Right renal pelvis (tissue), 4 donors: ENCODE results near the gene OR11A1. TPM values are rescaled to one million over a fixed set of nuclear protein-coding genes. Genes with fewer than 3 reads are reported as not detected.

Experiments
- DNase-seq, 4 donors: peaks; one replicate each; pipeline ENCODE4 v3.0.0-alpha.2; 2013; ENCODE audit warnings: low read depth in 4 of 4, low spot score in 3 of 4, missing footprints in 1 of 4
- polyA plus RNA-seq, 4 donors: library from polyadenylated mRNA; unstranded; fragments of 120-200 nt; gene quantifications; one replicate each; pipeline ENCODE4 v1.2.1, GENCODE V29; 2013; ENCODE audit not compliant: insufficient read length in 4 of 4

OR11A1 gene, protein sequence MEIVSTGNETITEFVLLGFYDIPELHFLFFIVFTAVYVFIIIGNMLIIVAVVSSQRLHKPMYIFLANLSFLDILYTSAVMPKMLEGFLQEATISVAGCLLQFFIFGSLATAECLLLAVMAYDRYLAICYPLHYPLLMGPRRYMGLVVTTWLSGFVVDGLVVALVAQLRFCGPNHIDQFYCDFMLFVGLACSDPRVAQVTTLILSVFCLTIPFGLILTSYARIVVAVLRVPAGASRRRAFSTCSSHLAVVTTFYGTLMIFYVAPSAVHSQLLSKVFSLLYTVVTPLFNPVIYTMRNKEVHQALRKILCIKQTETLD
- polyA plus RNA-seq, result not detected

DNA sequence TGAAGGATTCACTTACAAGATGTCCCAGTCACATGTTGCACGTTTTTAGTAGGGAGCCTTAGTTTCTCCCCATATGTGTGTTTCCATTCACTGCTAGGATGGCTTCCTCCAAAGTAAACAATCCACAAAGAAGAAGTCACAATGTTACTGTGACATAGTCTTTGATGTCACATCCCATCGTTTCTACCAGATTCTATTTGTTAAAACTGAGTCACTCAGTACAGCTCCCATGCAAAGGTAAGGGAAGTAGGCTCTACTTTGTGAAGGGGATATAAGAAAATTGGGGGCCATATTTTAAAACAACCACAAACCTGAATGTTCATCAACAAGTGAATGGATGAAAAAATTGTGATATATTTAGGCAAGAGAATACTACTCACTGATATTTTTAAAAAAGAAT is at the start of gene OR11A1, which contains the start of gene OR2H1:
TSS of gene OR11A1 (minus strand) at position 101 of the 400 bp plus-strand sequence. CDS start 29,430 bp downstream, outside the sequence.
TSS of gene OR2H1 (plus strand) at position 185 of the 400 bp plus-strand sequence. CDS start 4,615 bp downstream, outside the sequence.
- DNase-seq, result no peak

DNA sequence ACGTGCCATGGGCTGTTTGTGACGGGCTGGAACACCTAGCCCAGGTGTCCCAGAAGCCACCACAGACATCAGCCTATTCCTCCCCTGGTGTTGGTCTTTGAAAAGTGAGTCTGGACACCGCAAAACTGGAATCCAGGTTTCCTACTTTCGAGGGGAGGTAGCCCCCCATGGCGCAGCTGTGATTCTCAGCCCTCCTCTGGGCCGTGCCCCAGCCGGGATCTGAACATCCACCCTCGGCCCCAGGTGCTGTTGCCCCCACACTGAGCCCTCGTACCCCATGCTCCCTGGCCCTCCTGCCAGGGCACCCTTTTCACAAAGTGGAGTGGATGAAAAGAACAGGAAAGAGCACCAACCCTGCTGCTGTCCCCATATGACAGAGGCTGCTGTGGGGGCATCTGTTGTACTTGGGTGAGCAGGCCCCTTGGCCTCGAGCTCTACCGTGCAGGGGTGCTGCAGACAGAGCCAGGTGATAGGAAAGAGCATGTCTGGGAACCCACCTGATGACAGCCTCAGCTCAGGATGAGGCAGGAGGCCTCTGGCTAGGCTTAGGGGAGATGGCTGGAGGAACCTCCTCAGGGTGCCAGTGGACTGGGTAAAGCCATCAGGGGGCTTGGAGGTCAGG is 49.7 kb upstream of the OR11A1 start:
- no peak for DNase-seq

DNA sequence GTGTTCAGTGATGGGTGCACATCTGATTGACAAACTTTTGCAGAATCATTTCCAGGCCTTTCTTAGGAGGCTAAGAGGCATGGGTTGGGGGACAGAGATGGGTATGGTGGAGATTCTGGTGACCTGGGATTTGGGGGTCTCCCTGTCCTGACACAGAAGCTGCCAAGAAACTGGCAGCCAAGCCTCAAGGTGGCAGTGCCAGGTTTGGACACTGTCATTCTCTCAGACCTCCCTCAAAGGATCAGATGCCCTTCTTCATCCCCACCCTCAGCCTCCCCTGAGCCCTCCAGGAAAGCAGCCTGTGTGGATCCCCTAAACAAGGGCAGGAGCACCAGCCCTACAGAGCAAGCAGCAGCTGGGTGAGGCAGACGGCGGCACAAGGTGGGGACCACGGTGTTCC is 48.9 kb upstream of the OR11A1 start:
- no peak for DNase-seq

DNA sequence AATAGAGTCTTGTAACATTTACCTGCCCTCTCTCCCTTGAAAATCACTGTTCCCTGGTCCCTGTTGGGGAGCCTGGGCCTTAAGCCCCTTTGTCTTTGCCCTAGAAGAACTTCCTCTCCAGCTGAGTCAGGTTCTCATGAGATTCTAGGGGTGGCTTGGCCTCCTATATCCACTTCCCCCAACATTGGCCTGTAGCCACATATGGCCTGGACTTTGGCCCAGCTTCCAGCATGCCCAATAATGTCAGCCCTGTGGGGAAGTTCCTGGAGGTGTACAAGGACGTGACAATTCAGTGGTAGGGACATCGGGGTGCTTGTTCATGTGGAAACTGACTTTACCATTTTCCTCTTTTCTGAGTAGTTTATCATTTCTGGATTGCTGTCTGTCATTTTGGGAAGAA is 48.1 kb upstream of the OR11A1 start:
- DNase-seq, result no peak

DNA sequence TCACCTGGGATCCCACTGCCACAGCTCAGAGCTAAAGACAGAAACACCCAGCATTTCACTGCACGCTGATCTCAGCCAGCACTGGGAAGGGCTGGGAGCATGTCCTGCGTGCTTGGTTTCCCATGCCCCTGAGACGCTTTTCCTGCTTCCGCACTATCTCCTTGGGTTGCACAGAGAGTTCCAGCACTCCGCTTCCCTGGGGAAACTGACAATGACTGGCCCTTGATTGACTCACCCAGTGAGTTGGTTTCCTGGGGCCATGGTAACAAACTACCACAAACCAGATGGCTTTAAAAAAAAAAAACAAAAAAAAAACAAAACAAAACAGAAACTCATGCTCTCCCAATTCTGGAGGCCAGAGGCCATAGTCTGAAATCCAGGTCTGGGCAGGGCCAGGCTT is 45.7 kb upstream of the OR11A1 start:
- no peak for DNase-seq

DNA sequence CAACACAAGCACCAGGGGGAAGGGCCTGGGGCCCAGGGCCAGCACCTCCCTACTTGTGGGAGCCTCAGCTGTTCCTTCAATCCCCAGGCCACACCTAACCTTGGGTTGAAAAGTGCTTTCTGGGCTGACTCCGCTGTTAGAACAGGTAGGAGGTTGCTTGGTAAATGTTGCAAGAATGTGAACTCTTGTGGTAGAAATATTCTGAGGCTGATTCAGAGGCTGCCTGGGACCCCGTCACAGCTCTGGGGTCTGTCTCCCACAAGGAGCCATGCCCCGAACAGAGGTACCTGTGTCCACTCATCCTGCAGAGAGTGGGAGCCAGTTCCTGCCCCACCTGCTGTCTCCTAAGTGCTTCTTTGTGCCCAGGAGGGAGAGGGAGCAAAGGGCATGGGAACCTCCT is 45.3 kb upstream of the OR11A1 start:
- DNase-seq, result no peak

DNA sequence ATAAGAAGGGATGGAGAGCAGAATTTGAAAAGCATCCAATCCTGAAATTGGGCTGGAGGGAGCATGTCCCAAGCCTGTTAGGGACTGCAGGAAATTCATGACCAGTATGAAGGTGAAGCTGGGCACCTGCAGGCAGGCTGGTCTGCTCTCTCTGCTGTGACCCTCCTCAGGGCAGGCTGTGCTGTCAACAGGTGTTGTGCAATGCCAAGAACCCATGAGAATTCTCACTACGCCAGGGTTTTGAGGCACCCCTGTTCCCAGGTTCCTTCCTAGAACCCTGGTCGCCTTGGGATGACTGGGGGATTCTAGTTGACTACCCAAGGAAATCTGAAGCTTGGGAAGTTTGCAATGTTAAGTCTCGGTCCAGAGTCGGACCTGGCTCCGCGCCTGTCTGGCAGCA is 44.2 kb upstream of the OR11A1 start:
- no peak for DNase-seq

DNA sequence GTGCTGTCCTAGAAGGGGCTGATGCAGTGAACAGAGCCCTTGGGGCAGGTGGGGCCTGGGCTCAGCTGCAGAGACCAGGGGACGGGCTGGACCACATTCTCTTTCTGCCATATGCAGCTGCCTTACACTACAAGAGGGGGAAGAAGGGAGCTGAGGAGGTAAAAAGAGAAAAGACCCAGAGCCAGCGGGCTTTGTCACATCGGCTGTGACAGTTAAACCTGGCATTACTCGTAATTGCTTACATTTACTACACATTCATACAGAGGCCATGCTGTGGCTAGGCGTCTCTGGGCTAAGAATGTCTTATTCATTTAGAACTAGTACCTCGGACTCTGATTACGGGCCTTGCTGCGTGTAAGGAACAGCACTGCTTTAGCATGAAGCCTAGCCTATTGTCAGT is 43.7 kb upstream of the OR11A1 start:
- DNase-seq, result no peak

DNA sequence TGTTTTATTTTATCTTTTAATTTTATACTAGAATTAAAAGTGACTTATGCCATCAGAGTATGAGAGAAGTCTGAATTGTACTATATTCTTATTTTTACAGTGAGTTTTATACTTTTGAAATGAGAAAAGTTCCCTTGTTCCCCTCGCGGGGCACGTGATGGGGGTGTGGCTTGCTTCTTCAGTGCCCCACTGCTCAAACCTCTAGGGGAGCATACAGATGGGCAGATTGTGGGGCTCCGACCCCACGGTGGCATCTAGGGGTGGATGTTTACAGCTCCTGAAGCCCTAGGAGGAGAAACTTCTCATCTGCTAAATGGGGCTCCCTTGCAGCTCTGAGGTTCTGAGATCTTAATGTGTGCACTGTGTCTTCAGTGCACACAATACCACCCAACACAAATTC is 42.8 kb upstream of the OR11A1 start:
- DNase-seq, result no peak

DNA sequence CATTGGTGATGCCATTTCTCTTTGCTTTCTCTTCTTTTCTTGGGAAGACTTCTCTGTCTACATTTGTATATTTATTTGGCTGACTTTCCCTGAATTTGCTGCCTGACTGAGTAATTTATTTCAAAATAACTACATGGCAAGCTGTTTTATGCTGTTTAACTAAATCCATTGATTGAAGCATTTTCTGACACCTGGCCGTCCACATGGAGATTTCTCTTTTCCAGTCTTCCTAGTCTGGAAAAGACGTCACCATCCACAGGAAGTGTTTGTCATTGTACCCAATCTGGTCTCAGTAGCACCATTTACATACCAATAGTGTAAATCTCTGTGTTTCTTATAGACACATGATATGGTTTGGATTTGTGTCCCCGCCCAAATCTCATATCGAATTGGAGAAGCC is 40.1 kb upstream of the OR11A1 start:
- no peak for DNase-seq

DNA sequence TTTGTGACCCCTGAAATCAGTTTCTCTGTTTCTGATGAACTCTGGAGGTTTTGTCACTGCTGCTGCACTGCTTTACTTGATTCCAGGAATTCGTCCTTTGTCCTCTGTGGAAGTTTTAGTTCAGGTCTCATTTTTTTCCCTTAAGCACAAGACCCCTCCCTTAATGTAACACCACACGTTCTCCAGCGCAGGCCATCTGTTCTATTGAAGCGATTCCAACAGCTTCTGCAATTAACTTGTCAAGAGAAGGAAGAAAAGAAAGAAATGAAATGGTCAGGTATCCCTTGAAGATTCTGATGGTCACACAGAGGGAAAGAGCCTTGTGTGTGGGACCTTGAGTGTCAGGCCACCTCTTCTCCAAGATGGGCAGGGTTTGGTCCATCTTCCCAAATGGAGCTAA is 38.7 kb upstream of the OR11A1 start:
- no peak for DNase-seq

DNA sequence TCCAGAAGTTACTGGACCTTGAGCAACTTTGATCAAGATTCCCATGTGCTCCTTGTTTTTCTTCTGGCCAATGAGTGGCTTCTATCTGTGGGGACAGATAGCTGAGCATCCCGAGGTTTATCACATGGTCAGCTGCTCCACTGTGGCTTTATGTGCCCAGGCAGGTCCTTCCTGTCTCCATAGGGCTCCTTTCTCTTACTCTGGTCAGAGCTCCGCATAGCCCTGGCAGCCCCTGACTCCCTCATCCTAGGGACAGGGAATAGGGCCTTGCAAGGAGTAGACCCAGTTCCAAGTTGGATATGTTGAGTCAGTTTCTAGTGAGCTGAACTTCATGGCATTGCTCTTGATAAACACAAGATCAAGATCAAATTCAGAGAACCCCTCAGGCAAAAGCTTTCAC is 37.3 kb upstream of the OR11A1 start:
- DNase-seq, result no peak

DNA sequence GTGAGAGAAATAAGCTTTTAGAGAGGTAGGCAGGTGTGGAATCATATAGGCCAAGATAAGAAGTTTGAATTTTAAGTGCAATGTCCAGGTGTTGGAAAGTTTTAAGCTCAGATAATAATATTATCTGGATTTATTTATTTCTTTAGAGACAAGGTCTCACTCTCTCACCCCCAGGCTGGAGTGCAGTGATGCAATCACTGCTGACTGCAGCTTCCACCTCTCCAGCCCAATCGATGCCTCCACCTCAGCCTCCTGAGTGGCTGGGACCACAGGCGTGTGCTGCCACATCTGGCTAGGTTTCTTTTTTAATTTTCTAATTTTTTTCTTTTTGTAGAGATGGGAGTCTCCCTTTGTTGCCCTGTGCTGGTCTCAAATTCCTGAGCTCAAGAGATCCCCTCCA is 36.4 kb upstream of the OR11A1 start:
- no peak for DNase-seq

DNA sequence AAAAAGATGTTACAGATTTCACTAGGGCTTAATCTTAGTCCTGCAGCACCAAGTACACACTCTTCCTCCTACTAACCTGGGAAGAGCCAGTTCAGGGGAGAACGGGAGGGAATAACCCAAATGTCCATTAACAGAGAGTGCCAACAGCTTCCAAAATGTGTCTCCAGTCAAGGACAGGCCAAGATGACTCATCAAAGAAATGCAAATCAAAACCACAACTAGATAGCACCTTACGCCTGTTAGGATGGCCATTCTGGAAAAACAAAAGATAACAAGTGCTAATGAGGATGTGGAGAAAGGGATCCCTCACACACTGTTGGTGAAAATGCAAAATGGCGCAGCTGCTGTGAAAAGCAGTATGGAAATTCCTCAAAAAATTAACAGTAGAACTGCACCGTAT is 34.7 kb upstream of the OR11A1 start:
- DNase-seq, result no peak

DNA sequence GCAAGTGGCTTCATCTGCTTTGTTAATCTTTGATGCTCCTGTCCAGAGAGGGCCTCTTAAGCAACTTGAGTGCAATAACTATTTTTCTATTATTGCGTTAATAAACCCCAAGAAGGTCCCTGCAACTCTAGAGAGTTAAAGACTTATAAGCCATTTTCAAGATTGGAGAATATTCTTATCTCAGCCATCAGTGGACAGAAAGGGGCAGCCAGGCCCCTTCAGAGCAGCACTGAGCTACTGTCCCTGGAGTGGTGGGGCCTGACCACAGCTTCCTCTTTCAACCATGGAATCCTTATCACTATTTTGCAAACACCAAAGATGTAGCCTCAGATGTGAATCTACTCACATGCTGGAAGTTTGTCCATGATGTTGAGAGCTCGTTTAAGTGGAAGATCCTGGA is 33.7 kb upstream of the OR11A1 start:
- no peak for DNase-seq

DNA sequence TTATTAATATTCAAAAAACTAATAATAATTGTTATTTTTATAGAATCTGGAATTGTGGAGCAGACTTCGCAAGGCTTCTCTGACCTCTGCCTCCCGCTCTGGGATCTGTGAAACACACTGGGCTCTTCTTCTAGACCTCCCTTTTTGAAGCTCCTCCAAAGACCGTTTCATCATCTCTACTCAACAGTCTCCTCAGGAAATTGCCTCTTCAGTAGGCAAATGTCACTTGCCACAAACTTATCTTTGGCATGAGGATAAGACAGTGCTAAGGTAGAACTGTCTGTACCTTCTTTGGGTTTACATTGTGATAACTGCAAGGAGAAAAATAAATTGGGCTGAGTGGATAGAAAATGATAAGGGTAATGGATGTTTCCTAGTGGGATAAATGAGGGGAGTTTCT is 33.2 kb upstream of the OR11A1 start:
- no peak for DNase-seq

DNA sequence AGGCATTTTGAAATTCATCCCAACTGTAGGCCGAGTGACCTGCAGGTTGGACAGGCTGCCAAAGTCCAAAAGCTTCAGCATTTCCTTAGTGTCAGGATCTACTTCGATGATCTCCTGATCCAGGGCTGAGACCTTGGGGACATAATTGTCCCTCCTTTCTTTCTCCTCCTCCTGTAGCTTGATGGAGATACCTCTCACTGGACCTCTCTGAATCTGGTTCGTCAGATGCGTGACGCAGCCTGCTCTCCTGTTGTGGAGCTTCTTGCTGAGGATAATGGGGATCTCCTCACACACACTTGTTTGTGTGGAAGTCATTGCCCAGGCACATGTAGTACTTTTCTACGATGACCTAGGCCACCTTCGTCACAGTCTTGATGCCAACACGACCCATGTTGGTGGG is 32.4 kb upstream of the OR11A1 start:
- no peak for DNase-seq

DNA sequence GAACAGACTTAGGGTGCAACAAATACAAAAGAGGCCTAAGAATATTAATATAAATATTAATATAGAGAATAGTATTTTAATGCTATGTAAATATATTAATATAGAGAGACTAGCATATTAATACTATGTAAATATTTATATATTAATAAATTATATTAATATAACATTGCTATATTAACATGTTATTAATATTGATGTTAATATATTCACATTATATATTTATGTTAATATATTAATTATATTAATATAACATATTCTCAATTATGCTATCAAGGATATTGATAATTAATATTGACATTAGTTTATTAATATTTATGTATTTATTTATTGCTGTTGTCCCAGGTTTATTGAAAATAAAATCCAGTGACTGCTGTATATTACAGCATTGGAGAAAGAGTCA is 32.0 kb upstream of the OR11A1 start:
- DNase-seq, result no peak

DNA sequence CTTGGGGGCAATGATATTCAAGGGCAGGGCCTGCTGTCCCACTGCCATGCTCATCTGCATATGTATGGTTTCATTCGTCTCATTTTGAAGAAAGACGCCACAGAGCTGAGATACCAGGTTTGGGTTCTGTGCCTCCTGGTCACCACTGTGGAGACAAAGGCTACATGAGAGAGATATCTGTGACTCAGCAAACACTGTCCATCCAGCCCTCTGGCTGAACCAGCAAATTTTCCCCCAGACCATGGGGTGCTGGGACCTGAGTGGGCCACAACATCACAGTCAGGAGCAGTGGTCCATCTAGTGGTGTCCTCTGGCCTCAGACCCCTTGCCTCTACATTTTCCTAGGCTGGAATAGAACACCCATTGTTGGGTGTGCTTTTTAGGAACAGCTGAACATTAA is 30.8 kb upstream of the OR11A1 start, which contains the start of gene MAS1L:
TSS of gene MAS1L (minus strand) at position 297 of the 400 bp plus-strand sequence. CDS start at position 243, 54 bp downstream.
- DNase-seq, result no peak

DNA sequence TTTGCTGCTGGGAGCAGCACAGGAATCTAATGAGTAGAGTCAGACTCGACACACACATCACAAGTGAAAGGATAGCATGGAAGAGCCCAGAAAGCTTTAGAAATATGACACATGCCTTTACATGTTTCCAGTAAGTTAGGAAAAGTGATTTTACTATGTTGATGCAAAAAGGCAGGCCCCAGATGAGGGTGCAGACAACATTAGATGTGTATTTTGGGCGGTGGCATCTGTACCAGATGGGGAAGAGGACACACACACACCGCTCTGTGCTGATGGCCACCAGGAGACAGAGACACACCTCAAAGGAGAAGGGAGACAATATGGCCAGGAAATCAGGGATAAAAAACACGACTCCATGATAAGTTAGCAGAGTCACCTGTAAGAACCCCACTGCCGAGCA is 30.3 kb upstream of the OR11A1 start:
- DNase-seq, result no peak

DNA sequence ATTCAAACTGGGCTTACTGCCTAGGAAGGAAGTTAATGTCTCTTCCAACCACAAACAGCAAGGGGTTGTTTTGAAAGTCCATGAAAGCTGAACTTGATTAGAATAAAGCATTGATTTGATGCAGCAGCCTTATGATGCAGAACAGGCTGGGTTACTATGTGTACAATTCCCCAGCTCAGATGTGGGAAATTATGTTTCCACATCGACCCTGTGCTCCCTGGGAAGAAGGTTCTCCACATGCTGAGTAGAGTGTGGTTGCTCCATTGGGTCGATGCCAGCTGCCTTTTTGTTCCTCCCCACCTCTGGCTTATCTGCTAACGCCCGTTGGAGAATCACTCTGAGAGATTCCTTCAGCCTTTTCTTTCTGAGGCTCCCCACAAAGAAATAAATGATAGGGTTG is 29.7 kb upstream of the OR11A1 start:
- DNase-seq, result no peak

DNA sequence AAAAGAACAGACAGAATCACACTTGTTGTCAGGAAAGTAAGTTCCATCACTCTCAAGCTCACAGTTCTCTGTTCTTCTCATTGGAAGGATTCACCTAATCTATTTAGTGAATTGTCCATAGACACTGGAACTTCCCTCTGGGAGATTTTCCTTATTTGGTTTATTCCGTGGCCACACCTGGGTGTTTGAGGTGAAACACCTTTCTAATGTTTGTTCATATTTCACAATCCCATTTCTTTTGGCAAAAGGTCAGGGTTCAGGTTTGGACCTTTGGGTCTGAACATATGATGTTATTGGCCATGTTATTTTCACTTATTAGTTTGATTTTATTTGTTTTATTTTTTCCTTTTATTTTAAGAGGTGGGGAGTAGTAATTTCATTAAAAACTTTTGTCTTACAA is 26.9 kb upstream of the OR11A1 start:
- no peak for DNase-seq
